Hepatocyte (in vitro differentiated cells): ENCODE measurements around the gene SLC44A5. TPM values are rescaled to one million over a fixed set of nuclear protein-coding genes. Genes with fewer than 3 reads are reported as not detected.

Experiments used
- DNase-seq: peaks from one replicate; pipeline ENCODE4 v3.0.0-alpha.2; 2016; ENCODE audit warnings: low spot score
- H2AFZ ChIP-seq: fragments of 200-600 bp; sonication (generic); 2 replicates; pipeline ENCODE4 v1.6.0; 2016; ENCODE audit warnings: antibody characterized with exemption, mild to moderate bottlenecking
- H3K27ac ChIP-seq: fragments of 200-600 bp; sonication (generic); 2 replicates; pipeline ENCODE4 v1.5.1; 2016; ENCODE audit warnings: mild to moderate bottlenecking
- H3K27me3 ChIP-seq: fragments of 200-600 bp; sonication (generic); 2 replicates; pipeline ENCODE4 v1.6.1; 2016
- H3K36me3 ChIP-seq: fragments of 200-600 bp; sonication (generic); replicated peaks from 2 replicates; pipeline ENCODE4 v1.5.1; 2016; ENCODE audit warnings: low read depth; ENCODE audit not compliant: insufficient read depth
- H3K4me1 ChIP-seq: fragments of 200-600 bp; sonication (generic); 2 replicates; pipeline ENCODE4 v1.5.1; 2016; ENCODE audit warnings: mild to moderate bottlenecking, moderate library complexity; ENCODE audit not compliant: insufficient read depth
- H3K4me2 ChIP-seq: fragments of 200-600 bp; sonication (generic); 2 replicates; pipeline ENCODE4 v1.6.0; 2016
- H3K4me3 ChIP-seq: fragments of 200-600 bp; sonication (generic); 2 replicates; pipeline ENCODE4 v1.5.1; 2016; ENCODE audit warnings: mild to moderate bottlenecking
- H3K79me2 ChIP-seq: fragments of 200-600 bp; sonication (generic); 2 replicates; pipeline ENCODE4 v1.6.0; 2017; ENCODE audit warnings: mild to moderate bottlenecking
- H3K9me2 ChIP-seq: fragments of 200-600 bp; sonication (generic); replicated peaks from 2 replicates; pipeline ENCODE4 v1.6.0; 2017; ENCODE audit warnings: mild to moderate bottlenecking; ENCODE audit not compliant: insufficient read depth
- H3K9me3 ChIP-seq: fragments of 200-600 bp; sonication (generic); 2 replicates; pipeline ENCODE4 v1.5.1; 2016; ENCODE audit warnings: low read depth, mild to moderate bottlenecking
- H4K20me1 ChIP-seq: fragments of 200-600 bp; sonication (generic); 2 replicates; pipeline ENCODE4 v1.6.0; 2016; ENCODE audit warnings: mild to moderate bottlenecking; ENCODE audit not compliant: insufficient read depth, poor library complexity, severe bottlenecking
- EZH2 ChIP-seq: fragments of 200-600 bp; sonication (generic); IDR thresholded peaks from 2 replicates; pipeline ENCODE4 v1.6.1; 2016; ENCODE audit warnings: antibody characterized with exemption, mild to moderate bottlenecking, borderline replicate concordance
- EZH2phosphoT487 ChIP-seq: fragments of 200-600 bp; sonication (generic); IDR thresholded peaks from one replicate; pipeline ENCODE4 v1.6.1; 2018; ENCODE audit warnings: antibody characterized with exemption, mild to moderate bottlenecking, low read depth, moderate library complexity; ENCODE audit not compliant: unreplicated experiment, severe bottlenecking
- WGBS: methylation state at CpG from one replicate; pipeline ENCODE4 v1.1.6; 2016; ENCODE audit warnings: low lambda C conversion rate; ENCODE audit errors: missing lambda C conversion rate; 5-methylcytosine and 5-hydroxymethylcytosine counted together
- polyA plus RNA-seq: library from polyadenylated mRNA; unstranded; fragments of >200 nt; fragmentation: Nextera tagmentation; extraction: Ambion mirVana; gene quantifications from 2 replicates; pipeline ENCODE4 v1.2.1, GENCODE V29; 2016
- total RNA-seq: library from RNA; depleted of rRNA; stranded (reverse); fragments of >200 nt; gene quantifications from 2 replicates; pipeline ENCODE4 v1.2.3, GENCODE V29; 2014
- TF ChIP-seq, protein P1 (sequence below): fragments of 200-600 bp; sonication (generic); IDR thresholded peaks from 2 replicates; pipeline ENCODE4 v1.5.1; 2016; ENCODE audit warnings: antibody characterized with exemption, mild to moderate bottlenecking; ENCODE audit not compliant: poor library complexity

The SLC44A5 gene
- total and polyA plus RNA-seq, 2 experiments from 2014 or later, result 2.1 to 4.8 TPM

DNA sequence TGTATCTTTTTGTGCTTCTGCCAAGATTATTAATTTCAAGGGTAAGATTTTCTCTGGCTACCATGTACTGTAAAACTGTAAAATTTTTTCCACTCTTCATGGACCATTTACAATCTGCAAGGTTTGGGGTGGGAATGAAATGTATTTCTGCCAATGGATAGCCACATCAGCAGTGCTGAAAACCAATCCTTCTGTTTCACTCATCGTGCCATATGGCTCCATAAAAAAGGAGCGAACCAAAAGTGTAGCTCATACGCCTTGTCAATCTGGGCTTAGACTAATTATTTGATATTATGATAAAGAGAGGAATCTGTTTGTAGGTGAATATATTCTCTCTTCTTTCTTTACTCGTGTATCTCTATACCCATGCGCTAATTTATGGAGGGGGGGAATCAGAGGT lies 3.0 kb upstream of the SLC44A5 start:
- no peak for TF ChIP-seq EZH2
- TF ChIP-seq, protein P1, sequence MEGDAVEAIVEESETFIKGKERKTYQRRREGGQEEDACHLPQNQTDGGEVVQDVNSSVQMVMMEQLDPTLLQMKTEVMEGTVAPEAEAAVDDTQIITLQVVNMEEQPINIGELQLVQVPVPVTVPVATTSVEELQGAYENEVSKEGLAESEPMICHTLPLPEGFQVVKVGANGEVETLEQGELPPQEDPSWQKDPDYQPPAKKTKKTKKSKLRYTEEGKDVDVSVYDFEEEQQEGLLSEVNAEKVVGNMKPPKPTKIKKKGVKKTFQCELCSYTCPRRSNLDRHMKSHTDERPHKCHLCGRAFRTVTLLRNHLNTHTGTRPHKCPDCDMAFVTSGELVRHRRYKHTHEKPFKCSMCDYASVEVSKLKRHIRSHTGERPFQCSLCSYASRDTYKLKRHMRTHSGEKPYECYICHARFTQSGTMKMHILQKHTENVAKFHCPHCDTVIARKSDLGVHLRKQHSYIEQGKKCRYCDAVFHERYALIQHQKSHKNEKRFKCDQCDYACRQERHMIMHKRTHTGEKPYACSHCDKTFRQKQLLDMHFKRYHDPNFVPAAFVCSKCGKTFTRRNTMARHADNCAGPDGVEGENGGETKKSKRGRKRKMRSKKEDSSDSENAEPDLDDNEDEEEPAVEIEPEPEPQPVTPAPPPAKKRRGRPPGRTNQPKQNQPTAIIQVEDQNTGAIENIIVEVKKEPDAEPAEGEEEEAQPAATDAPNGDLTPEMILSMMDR, result no peak
- no peak for TF ChIP-seq EZH2phosphoT487
- no peak for DNase-seq
- 75% methylated on average over 5 of the region's 5 CpGs for WGBS

DNA sequence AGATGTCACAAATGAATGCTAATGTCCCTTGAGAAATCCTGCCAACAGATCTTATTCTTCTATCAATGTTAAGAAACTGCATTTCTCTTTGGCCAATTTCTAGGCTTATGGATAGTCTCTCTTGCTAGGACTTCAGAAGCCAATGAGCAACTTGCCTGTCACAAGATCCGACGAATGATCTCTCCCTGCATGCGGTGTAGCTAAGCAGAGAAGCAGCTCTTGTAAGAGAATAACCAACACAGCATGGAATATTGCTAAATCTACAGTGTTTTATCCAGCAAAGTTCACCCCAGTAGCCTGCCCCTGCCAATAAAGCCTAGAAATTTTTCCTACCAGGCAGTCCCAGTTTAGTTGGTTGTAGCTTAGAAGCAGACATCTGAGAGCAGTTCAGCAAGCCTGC lies 2.1 kb upstream of the SLC44A5 start:
- Histone ChIP-seq H3K9me2 (no peaks in the 10 kb centered on the region), H3K79me2 (no peaks in the 10 kb centered on the region), H3K9me3 (no peaks in the 10 kb centered on the region), H3K4me2 (no peak overlapping the region), H3K4me3 (no peak overlapping the region), H3K27ac (no peak overlapping the region), H2AFZ (no peak overlapping the region), H3K27me3 (peaks cover 37% of the 10 kb centered on the region), H4K20me1 (no peaks in the 10 kb centered on the region), H3K4me1 (peaks cover 11% of the 10 kb centered on the region), H3K36me3 (no peaks in the 10 kb centered on the region)
- TF ChIP-seq, protein P1, result no peak
- TF ChIP-seq EZH2phosphoT487 (no peak), EZH2 (no peak)
- no peak for DNase-seq
- 83% methylated on average over 3 of the region's 3 CpGs for WGBS

More for the DNA sequence above, 3.0 kb upstream of the SLC44A5 start:
- no peaks in the 10 kb centered on the region for H4K20me1 ChIP-seq
- H3K79me2 ChIP-seq, result no peaks in the 10 kb centered on the region
- H3K9me2 ChIP-seq, result no peaks in the 10 kb centered on the region
- H3K4me2 ChIP-seq, result peak overlapping the region; percentile 97
- peaks cover 37% of the 10 kb centered on the region for H3K27me3 ChIP-seq
- no peak overlapping the region for H3K27ac ChIP-seq
- H3K9me3 ChIP-seq, result no peaks in the 10 kb centered on the region
- H2AFZ ChIP-seq, result no peak overlapping the region
- H3K4me1 ChIP-seq, result peaks cover 11% of the 10 kb centered on the region
- H3K4me3 ChIP-seq, result no peak overlapping the region
- no peaks in the 10 kb centered on the region for H3K36me3 ChIP-seq

DNA sequence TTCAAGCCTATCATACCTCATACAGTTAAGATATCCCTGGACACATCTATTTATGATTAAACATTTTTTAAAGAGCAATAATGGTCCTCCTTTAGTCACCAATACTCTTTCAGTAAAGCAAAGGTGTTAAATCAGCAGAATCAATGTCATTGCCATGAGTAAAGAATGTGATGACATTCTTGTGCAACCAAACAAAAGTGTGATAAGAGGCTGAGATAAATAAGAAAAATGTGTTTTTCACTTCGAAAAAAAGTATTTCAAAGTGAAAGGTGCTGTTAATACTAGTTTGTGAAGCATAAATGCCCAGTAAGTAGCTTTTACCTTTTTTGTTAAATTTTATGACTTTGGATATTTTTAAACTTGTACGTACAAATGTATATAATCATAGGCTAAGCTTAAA lies 8.4 kb downstream of the SLC44A5 start:
- Histone ChIP-seq H3K79me2 (no peaks in the 10 kb centered on the region), H3K4me3 (no peak overlapping the region), H3K9me3 (no peaks in the 10 kb centered on the region), H4K20me1 (no peaks in the 10 kb centered on the region), H2AFZ (no peak overlapping the region), H3K9me2 (no peaks in the 10 kb centered on the region), H3K36me3 (no peaks in the 10 kb centered on the region), H3K4me2 (no peak overlapping the region), H3K27me3 (no peaks in the 10 kb centered on the region), H3K27ac (no peak overlapping the region), H3K4me1 (no peaks in the 10 kb centered on the region)
- DNase-seq, result no peak
- TF ChIP-seq EZH2phosphoT487 (no peak), EZH2 (no peak)
- TF ChIP-seq, protein P1, result no peak
- 48% methylated on average over 2 of the region's 2 CpGs for WGBS

DNA sequence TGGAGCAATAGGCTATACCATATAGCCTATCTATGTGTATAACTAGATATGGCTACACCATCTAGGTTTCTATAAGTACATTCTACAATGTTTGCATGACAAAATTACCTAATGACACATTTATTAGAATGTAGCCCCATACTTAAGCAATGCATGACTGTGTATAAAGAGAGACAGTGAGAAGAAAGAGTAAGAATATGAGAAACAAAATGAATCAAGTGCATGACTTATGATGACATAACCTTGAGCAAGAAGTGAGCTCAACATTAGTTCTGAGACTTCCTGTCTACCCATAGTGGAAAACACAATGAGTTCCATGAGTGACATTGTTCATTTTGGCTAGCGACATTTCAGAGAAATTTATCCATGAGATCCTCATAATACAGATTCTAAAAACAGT lies 10.1 kb downstream of the SLC44A5 start:
- Histone ChIP-seq H3K36me3 (no peaks in the 10 kb centered on the region), H3K4me3 (no peak overlapping the region), H2AFZ (no peak overlapping the region), H3K9me2 (no peaks in the 10 kb centered on the region), H3K4me1 (no peaks in the 10 kb centered on the region), H3K9me3 (no peaks in the 10 kb centered on the region), H3K4me2 (no peak overlapping the region), H3K27ac (no peak overlapping the region), H4K20me1 (no peaks in the 10 kb centered on the region), H3K27me3 (no peaks in the 10 kb centered on the region), H3K79me2 (no peaks in the 10 kb centered on the region)
- WGBS, result 95% methylated on average over 1 of the region's 1 CpG
- DNase-seq, result no peak
- TF ChIP-seq EZH2phosphoT487, result no peak
- no peak for TF ChIP-seq EZH2
- TF ChIP-seq, protein P1, result no peak
